Caco-2 (cell line): ENCODE measurements around the gene PLCB4. TPM values are rescaled to one million over a fixed set of nuclear protein-coding genes. Genes with fewer than 3 reads are reported as not detected.

Source experiments
- BruUV-seq: library from RNA; stranded (reverse); fragments of 400-500 nt; replicated peaks from 2 replicates; lab custom pipeline; 2021; lab: Mats Ljungman, UMichigan
- CTCF ChIA-PET: fragments of 300-600 bp; sonication (Branson Sonifier 250); formaldehyde crosslinking; loops from one replicate; lab custom pipeline; 2022; ENCODE audit warnings: antibody characterized with exemption; lab: Charles Lee
- POLR2A ChIA-PET: fragments of 300-600 bp; sonication (Branson Sonifier 250); formaldehyde crosslinking; loops from one replicate; lab custom pipeline; 2022; ENCODE audit warnings: antibody characterized with exemption; lab: Charles Lee
- DNase-seq, 2 experiments: peaks; one replicate each; pipeline versions ENCODE4 v3.0.0 to v3.0.0-alpha.2; 2020 to 2022
- H3K27me3 ChIP-seq: replicated peaks from 2 replicates; pipeline ENCODE4 v1.6.0; 2011; ENCODE audit warnings: low read length; ENCODE audit not compliant: control insufficient read depth, insufficient read depth
- H3K36me3 ChIP-seq: 2 replicates; pipeline ENCODE4 v1.5.1; 2011; ENCODE audit warnings: low read length; ENCODE audit not compliant: control insufficient read depth, insufficient read depth
- H3K4me1 ChIP-seq: fragments of 250-450 bp; sonication (Bioruptor Pico); 2 replicates; pipeline ENCODE4 v1.5.1; 2020; ENCODE audit warnings: mild to moderate bottlenecking
- H3K4me3 ChIP-seq: 2 replicates; pipeline ENCODE4 v1.5.1; 2011; ENCODE audit warnings: low read depth, mild to moderate bottlenecking, control low read depth, low read length
- H3K9me3 ChIP-seq: fragments of 250-450 bp; sonication (Bioruptor Pico); 2 replicates; pipeline ENCODE4 v1.5.1; 2020; ENCODE audit warnings: mild to moderate bottlenecking, moderate library complexity
- H3K27ac Mint-ChIP-seq: one replicate; pipeline ENCODE4 v1.8.0; 2022; ENCODE audit warnings: mixed read lengths; ENCODE audit not compliant: unreplicated experiment
- H3K27me3 Mint-ChIP-seq: one replicate; pipeline ENCODE4 v1.8.0; 2022; ENCODE audit warnings: mixed read lengths; ENCODE audit not compliant: insufficient read depth, unreplicated experiment
- H3K36me3 Mint-ChIP-seq: one replicate; pipeline ENCODE4 v1.8.0; 2022; ENCODE audit warnings: mild to moderate bottlenecking, mixed read lengths; ENCODE audit not compliant: insufficient read depth, unreplicated experiment
- H3K4me1 Mint-ChIP-seq: one replicate; pipeline ENCODE4 v1.8.0; 2022; ENCODE audit warnings: low read depth, mixed read lengths; ENCODE audit not compliant: unreplicated experiment
- H3K4me3 Mint-ChIP-seq: one replicate; pipeline ENCODE4 v1.8.0; 2022; ENCODE audit warnings: mild to moderate bottlenecking, moderate library complexity, mixed read lengths; ENCODE audit not compliant: unreplicated experiment
- H3K9me3 Mint-ChIP-seq: one replicate; pipeline ENCODE4 v1.8.0; 2022; ENCODE audit warnings: mixed read lengths; ENCODE audit not compliant: unreplicated experiment
- CTCF ChIP-seq, 2 experiments: fragments of 200-600 bp in 1 of 2; IDR thresholded peaks; 1 replicate in 1 of 2; 2 replicates in 1 of 2; pipeline versions ENCODE4 v1.5.1 to v1.8.0; 2011 to 2022; ENCODE audit warnings: antibody characterized with exemption in 1 of 2, control low read depth in 1 of 2, inconsistent platforms in 1 of 2, low read depth in 1 of 2, low read length in 1 of 2, mild to moderate bottlenecking in 1 of 2, moderate library complexity in 1 of 2; ENCODE audit not compliant: insufficient read depth in 1 of 2, severe bottlenecking in 1 of 2, unreplicated experiment in 1 of 2
- intact Hi-C: fragments of 100-400 bp; cut with micrococcal nuclease; formaldehyde crosslinking; loops from one replicate; pipeline ENCODE4 v1.10.0; 2022; ENCODE audit not compliant: unreplicated experiment
- total RNA-seq: library from RNA; stranded (reverse); gene quantifications from 2 replicates; pipeline ENCODE4 v1.2.3, GENCODE V29; 2022

The PLCB4 gene
- total RNA-seq, 1 experiment from 2014 or later, result 3.0 TPM

- CTCF ChIA-PET, result no interaction called here
- Histone ChIP-seq H3K27me3 (no peaks in the 10 kb centered on the region), H3K9me3 (no peaks in the 10 kb centered on the region), H3K4me3 (no peak overlapping the region), H3K4me1 (no peaks in the 10 kb centered on the region), H3K36me3 (no peaks in the 10 kb centered on the region)
- no peaks in the 10 kb centered on the region for H3K9me3 Mint-ChIP-seq
- POLR2A ChIA-PET, result no interaction called here
- no peaks in the 10 kb centered on the region for H3K4me1 Mint-ChIP-seq
- peaks cover 2% of the 10 kb centered on the region for H3K27me3 Mint-ChIP-seq
- no peak for TF ChIP-seq CTCF (IDR thresholded peaks at IDR 0.05; ENCODE audit: insufficient read depth in 1 of 2, low read depth in 1 of 2, low read length in 1 of 2, severe bottlenecking in 1 of 2, unreplicated experiment in 1 of 2)
- no TSS peak for BruUV-seq
- H3K36me3 Mint-ChIP-seq, result no peaks in the 10 kb centered on the region
- intact Hi-C loops, result no loop called here
- H3K27ac Mint-ChIP-seq, result no peak overlapping the region
- H3K4me3 Mint-ChIP-seq, result no peak overlapping the region
- DNase-seq, result no peak
These were observed 154.4 kb downstream of the PLCB4 start for GRCh38 chr20:9223296-9223695.

- intact Hi-C loops, result no loop called here
- Histone ChIP-seq H3K9me3 (no peaks in the 10 kb centered on the region), H3K27me3 (no peaks in the 10 kb centered on the region), H3K4me3 (no peak overlapping the region), H3K36me3 (no peaks in the 10 kb centered on the region), H3K4me1 (no peaks in the 10 kb centered on the region)
- Mint-ChIP-seq H3K27ac (no peak overlapping the region), H3K9me3 (no peaks in the 10 kb centered on the region), H3K4me1 (no peaks in the 10 kb centered on the region), H3K4me3 (no peak overlapping the region), H3K27me3 (peaks cover 2% of the 10 kb centered on the region), H3K36me3 (no peaks in the 10 kb centered on the region)
- ChIA-PET CTCF (no interaction called here), POLR2A (no interaction called here)
- DNase-seq, result no peak
- no peak for TF ChIP-seq CTCF (IDR thresholded peaks at IDR 0.05; ENCODE audit: insufficient read depth in 1 of 2, low read depth in 1 of 2, low read length in 1 of 2, severe bottlenecking in 1 of 2, unreplicated experiment in 1 of 2)
- BruUV-seq, result no TSS peak
These were observed 157.0 kb downstream of the PLCB4 start for GRCh38 chr20:9225879-9226278.

GRCh38 chr20:9227896-9228615 lies 159.2 kb downstream of the PLCB4 start:
- no peak overlapping the region for H3K4me3 ChIP-seq
- DNase-seq, result no peak
- H3K4me1 ChIP-seq, result no peaks in the 10 kb centered on the region
- TF ChIP-seq CTCF (IDR thresholded peaks at IDR 0.05; ENCODE audit: insufficient read depth in 1 of 2, low read depth in 1 of 2, low read length in 1 of 2, severe bottlenecking in 1 of 2, unreplicated experiment in 1 of 2), result no peak
- Mint-ChIP-seq H3K9me3 (no peaks in the 10 kb centered on the region), H3K27me3 (peaks cover 2% of the 10 kb centered on the region), H3K36me3 (no peaks in the 10 kb centered on the region), H3K27ac (no peak overlapping the region), H3K4me3 (no peak overlapping the region), H3K4me1 (no peaks in the 10 kb centered on the region)
- ChIA-PET POLR2A (no interaction called here), CTCF (no interaction called here)
- no peaks in the 10 kb centered on the region for H3K27me3 ChIP-seq
- BruUV-seq, result no TSS peak
- intact Hi-C loops, result no loop called here
- H3K9me3 ChIP-seq, result no peaks in the 10 kb centered on the region
- H3K36me3 ChIP-seq, result no peaks in the 10 kb centered on the region
